ENCODE data around the gene FBXO7.

The FBXO7 gene

GRCh38 chr22:32501836-32502752, 27.5 kb downstream of the FBXO7 start:
- TF ChIP-seq, protein P1, sequence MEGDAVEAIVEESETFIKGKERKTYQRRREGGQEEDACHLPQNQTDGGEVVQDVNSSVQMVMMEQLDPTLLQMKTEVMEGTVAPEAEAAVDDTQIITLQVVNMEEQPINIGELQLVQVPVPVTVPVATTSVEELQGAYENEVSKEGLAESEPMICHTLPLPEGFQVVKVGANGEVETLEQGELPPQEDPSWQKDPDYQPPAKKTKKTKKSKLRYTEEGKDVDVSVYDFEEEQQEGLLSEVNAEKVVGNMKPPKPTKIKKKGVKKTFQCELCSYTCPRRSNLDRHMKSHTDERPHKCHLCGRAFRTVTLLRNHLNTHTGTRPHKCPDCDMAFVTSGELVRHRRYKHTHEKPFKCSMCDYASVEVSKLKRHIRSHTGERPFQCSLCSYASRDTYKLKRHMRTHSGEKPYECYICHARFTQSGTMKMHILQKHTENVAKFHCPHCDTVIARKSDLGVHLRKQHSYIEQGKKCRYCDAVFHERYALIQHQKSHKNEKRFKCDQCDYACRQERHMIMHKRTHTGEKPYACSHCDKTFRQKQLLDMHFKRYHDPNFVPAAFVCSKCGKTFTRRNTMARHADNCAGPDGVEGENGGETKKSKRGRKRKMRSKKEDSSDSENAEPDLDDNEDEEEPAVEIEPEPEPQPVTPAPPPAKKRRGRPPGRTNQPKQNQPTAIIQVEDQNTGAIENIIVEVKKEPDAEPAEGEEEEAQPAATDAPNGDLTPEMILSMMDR (IDR thresholded peaks at IDR 0.05; ENCODE audit: insufficient read depth, low read length), result no peak
- TF ChIP-seq POLR2AphosphoS5 (IDR thresholded peaks at IDR 0.05; ENCODE audit: low read depth), result no peak
- no peak for TF ChIP-seq GABPA (IDR thresholded peaks at IDR 0.05; ENCODE audit: low read depth)
- TF ChIP-seq REST (IDR thresholded peaks at IDR 0.05; ENCODE audit: insufficient replicate concordance, low read depth), result no peak
- TF ChIP-seq SPI1 (IDR thresholded peaks at IDR 0.05; ENCODE audit: borderline replicate concordance, low read depth), result no peak
- Histone ChIP-seq H3K27ac (replicated peaks) (no peak overlapping the region), H3K27me3 (ENCODE audit: insufficient read depth, poor library complexity, severe bottlenecking) (no peaks in the 10 kb centered on the region), H3K4me3 (replicated peaks; ENCODE audit: insufficient read depth, low read length) (no peak overlapping the region)
- no peak for DNase-seq (ENCODE audit: low read depth in 1 of 2, low spot score in 1 of 2)

- Histone ChIP-seq H3K27me3 (ENCODE audit: insufficient read depth, poor library complexity, severe bottlenecking) (peaks cover 3% of the 10 kb centered on the region), H3K27ac (replicated peaks) (no peak overlapping the region), H3K4me3 (replicated peaks; ENCODE audit: insufficient read depth, low read length) (no peak overlapping the region)
- DNase-seq (ENCODE audit: low read depth in 1 of 2, low spot score in 1 of 2), result no peak
- TF ChIP-seq REST (IDR thresholded peaks at IDR 0.05; ENCODE audit: insufficient replicate concordance, low read depth), result no peak
- no peak for TF ChIP-seq GABPA (IDR thresholded peaks at IDR 0.05; ENCODE audit: low read depth)
- TF ChIP-seq POLR2AphosphoS5 (IDR thresholded peaks at IDR 0.05; ENCODE audit: low read depth), result no peak
- no peak for TF ChIP-seq SPI1 (IDR thresholded peaks at IDR 0.05; ENCODE audit: borderline replicate concordance, low read depth)
- TF ChIP-seq, protein P1 (IDR thresholded peaks at IDR 0.05; ENCODE audit: insufficient read depth, low read length), result no peak
Measured at GRCh38 chr22:32509045-32509444, 34.4 kb downstream of the FBXO7 start.

DNA sequence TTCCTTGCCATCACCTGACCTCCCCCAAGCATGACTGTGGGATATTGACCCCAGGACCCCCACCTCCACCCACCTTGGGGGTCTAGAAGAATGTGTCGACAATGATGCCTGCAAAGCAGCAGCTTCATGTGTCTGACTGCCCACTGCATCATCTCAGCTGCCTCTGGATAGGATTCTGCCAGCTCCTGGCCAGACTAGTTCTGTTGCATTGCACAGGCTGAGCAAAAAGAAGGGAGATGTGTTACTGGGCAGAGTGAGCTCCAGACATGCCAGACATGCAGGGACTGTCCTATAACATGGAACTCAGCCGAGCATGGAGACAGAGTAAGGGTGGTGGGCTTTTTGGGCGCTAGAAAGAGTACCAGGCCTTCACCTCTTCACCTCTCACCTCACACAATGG, 36.7 kb downstream of the FBXO7 start:
- H3K27me3 ChIP-seq (ENCODE audit: insufficient read depth, poor library complexity, severe bottlenecking), result peaks cover 3% of the 10 kb centered on the region
- TF ChIP-seq REST (IDR thresholded peaks at IDR 0.05; ENCODE audit: insufficient replicate concordance, low read depth) (no peak), POLR2AphosphoS5 (IDR thresholded peaks at IDR 0.05; ENCODE audit: low read depth) (no peak), GABPA (IDR thresholded peaks at IDR 0.05; ENCODE audit: low read depth) (no peak), SPI1 (IDR thresholded peaks at IDR 0.05; ENCODE audit: borderline replicate concordance, low read depth) (no peak)
- TF ChIP-seq, protein P1 (IDR thresholded peaks at IDR 0.05; ENCODE audit: insufficient read depth, low read length), result no peak
- H3K27ac ChIP-seq (replicated peaks), result no peak overlapping the region
- H3K4me3 ChIP-seq (replicated peaks; ENCODE audit: insufficient read depth, low read length), result no peak overlapping the region
- DNase-seq (ENCODE audit: low read depth in 1 of 2, low spot score in 1 of 2), result no peak

Measured in HL-60 (cell line).